ENCODE data around the gene COQ4. TPM values are rescaled to one million over a fixed set of nuclear protein-coding genes. Genes with fewer than 3 reads are reported as not detected.

COQ4 gene
- total RNA-seq, 2 experiments from 2014 or later: 31.9 to 33.5 TPM

DNA sequence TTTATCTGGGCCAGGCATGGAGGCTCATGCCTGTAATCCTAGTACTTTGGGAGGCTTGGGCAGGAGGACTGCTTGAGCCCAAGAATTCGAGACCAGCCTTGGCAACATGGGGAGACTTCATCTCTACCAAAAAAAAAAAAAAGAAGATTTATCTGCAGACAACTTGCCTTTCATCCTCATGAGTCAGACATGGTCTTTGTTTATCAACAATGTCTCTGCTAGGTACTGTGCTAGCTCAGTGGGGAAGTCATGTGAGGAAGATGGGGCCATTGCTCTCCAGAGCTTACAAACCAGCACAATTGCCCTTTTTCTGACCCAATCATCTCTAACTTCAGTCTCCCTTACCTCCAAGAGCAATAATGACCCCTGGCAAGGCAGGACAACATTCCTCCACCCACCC, 50.1 kb downstream of the COQ4 start:
- ATAC-seq (no peak), DNase-seq (no peak)
- TF ChIP-seq, protein P1, sequence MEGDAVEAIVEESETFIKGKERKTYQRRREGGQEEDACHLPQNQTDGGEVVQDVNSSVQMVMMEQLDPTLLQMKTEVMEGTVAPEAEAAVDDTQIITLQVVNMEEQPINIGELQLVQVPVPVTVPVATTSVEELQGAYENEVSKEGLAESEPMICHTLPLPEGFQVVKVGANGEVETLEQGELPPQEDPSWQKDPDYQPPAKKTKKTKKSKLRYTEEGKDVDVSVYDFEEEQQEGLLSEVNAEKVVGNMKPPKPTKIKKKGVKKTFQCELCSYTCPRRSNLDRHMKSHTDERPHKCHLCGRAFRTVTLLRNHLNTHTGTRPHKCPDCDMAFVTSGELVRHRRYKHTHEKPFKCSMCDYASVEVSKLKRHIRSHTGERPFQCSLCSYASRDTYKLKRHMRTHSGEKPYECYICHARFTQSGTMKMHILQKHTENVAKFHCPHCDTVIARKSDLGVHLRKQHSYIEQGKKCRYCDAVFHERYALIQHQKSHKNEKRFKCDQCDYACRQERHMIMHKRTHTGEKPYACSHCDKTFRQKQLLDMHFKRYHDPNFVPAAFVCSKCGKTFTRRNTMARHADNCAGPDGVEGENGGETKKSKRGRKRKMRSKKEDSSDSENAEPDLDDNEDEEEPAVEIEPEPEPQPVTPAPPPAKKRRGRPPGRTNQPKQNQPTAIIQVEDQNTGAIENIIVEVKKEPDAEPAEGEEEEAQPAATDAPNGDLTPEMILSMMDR (IDR thresholded peaks at IDR 0.05): no peak
- H3K36me3 Mint-ChIP-seq (ENCODE audit: low read depth): peaks cover 11% of the 10 kb centered on the region
- H3K27ac Mint-ChIP-seq: no peak overlapping the region
- ChIA-PET CTCF (interaction anchor here (4.3 kb wide), 1 partner anchor 11 kb away, joined by 38 read pairs; no protein-coding TSS in a partner anchor), POLR2A (interaction anchor here (1.0 to 1.8 kb wide), 2 partner anchors 11 to 136 kb away, joined by 4 read pairs; no protein-coding TSS in a partner anchor)
- intact Hi-C loops (cut with micrococcal nuclease): no loop called here
- no peaks in the 10 kb centered on the region for H3K9me3 Mint-ChIP-seq
- peak overlapping the region; percentile 85 for H3K4me3 Mint-ChIP-seq
- H3K27me3 Mint-ChIP-seq: no peaks in the 10 kb centered on the region
- H3K4me1 Mint-ChIP-seq (ENCODE audit: low read depth): peaks cover 29% of the 10 kb centered on the region

DNA sequence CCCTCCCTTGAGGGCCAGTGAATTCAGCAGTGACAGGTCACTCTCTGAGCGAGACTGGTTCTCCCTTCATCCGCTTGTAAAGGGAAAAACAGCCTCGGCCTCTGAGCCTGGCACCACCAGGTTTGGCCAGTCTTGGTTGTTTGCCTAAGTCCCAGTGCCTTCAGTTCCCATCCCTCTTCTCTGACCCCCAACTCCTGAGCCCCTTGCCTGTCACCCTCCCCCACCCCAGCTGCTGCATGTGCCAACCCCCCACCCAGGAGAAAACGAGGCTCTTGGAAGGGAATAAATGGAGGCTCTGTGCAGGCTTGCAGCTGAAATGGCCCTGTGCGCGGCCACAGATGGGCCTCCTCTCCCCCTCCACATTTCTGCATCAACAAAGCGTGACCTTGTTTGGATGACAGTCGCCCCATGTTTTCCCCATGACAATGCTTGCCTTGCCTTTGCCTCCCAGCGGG, 51.6 kb downstream of the COQ4 start:
- TF ChIP-seq, protein P1 (IDR thresholded peaks at IDR 0.05): no peak
- ATAC-seq (no peak), DNase-seq (no peak)
- H3K9me3 Mint-ChIP-seq: no peaks in the 10 kb centered on the region
- H3K27me3 Mint-ChIP-seq: no peaks in the 10 kb centered on the region
- no peak overlapping the region for H3K27ac Mint-ChIP-seq
- peaks cover 29% of the 10 kb centered on the region for H3K4me1 Mint-ChIP-seq (ENCODE audit: low read depth)
- H3K36me3 Mint-ChIP-seq (ENCODE audit: low read depth): peaks cover 16% of the 10 kb centered on the region
- intact Hi-C loops (cut with micrococcal nuclease): no loop called here
- CTCF ChIA-PET: no interaction called here
- POLR2A ChIA-PET: no interaction called here
- H3K4me3 Mint-ChIP-seq: no peak overlapping the region

DNA sequence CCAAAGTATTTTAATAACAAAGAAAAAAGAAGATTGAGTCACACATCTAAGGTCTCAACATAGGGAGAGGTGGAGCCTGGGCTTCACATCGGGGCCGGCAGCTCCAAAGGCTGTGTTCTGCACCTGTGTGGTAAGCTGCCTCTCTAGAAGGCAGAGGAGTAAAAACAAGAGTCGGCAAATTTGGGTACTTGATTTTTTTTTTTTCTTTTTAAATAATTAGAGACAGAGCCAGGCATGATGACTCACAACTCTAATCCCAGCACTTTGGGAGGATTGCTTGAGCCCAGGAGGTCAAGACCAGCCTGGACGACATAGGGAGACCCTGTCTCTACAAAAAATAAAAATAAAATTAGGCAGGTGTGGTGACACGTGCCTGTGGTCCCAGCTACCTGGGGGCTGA, 53.2 kb downstream of the COQ4 start:
- Mint-ChIP-seq H3K36me3 (ENCODE audit: low read depth) (peaks cover 20% of the 10 kb centered on the region), H3K9me3 (no peaks in the 10 kb centered on the region), H3K4me1 (ENCODE audit: low read depth) (peaks cover 22% of the 10 kb centered on the region), H3K4me3 (no peak overlapping the region), H3K27ac (no peak overlapping the region), H3K27me3 (no peaks in the 10 kb centered on the region)
- intact Hi-C loops (cut with micrococcal nuclease): no loop called here
- ChIA-PET CTCF (interaction anchor here (1.2 kb wide), 1 partner anchor 14 kb away, joined by 4 read pairs; no protein-coding TSS in a partner anchor), POLR2A (interaction anchor here (0.8 to 1.2 kb wide), 2 partner anchors 9 to 26 kb away, joined by 3 read pairs; no protein-coding TSS in a partner anchor)
- no peak for ATAC-seq
- DNase-seq: no peak
- TF ChIP-seq, protein P1 (IDR thresholded peaks at IDR 0.05): no peak

DNA sequence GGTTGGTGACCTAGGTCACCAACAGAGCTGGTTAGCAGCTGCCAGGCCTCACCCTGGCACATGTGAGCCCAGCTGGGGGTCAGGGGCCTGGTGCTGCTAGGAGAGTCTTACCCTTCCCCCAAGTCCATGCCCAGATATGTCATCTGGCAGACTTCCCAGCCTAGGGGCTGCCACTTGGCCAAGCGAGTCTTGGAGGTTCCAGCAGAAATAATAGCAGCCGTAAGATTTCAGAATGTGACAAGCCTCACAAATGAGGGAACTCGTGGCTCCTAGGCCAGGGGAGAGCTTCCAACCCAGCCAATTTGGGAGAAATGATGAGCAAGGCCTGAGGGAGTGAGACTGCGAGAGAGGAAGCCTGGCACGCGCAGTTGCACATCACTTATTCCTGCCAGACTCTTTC, 59.6 kb downstream of the COQ4 start:
- no peak for ATAC-seq
- no peak overlapping the region for H3K27ac Mint-ChIP-seq
- H3K4me1 Mint-ChIP-seq (ENCODE audit: low read depth): no peaks in the 10 kb centered on the region
- intact Hi-C loops (cut with micrococcal nuclease): no loop called here
- no peak for DNase-seq
- H3K9me3 Mint-ChIP-seq: no peaks in the 10 kb centered on the region
- POLR2A ChIA-PET: interaction anchor here (1.1 kb wide), 1 partner anchor 267 kb away, joined by 3 read pairs; no protein-coding TSS in a partner anchor
- H3K27me3 Mint-ChIP-seq: no peaks in the 10 kb centered on the region
- H3K36me3 Mint-ChIP-seq (ENCODE audit: low read depth): peaks cover 20% of the 10 kb centered on the region
- CTCF ChIA-PET: no interaction called here
- TF ChIP-seq, protein P1 (IDR thresholded peaks at IDR 0.05): no peak
- no peak overlapping the region for H3K4me3 Mint-ChIP-seq

DNA sequence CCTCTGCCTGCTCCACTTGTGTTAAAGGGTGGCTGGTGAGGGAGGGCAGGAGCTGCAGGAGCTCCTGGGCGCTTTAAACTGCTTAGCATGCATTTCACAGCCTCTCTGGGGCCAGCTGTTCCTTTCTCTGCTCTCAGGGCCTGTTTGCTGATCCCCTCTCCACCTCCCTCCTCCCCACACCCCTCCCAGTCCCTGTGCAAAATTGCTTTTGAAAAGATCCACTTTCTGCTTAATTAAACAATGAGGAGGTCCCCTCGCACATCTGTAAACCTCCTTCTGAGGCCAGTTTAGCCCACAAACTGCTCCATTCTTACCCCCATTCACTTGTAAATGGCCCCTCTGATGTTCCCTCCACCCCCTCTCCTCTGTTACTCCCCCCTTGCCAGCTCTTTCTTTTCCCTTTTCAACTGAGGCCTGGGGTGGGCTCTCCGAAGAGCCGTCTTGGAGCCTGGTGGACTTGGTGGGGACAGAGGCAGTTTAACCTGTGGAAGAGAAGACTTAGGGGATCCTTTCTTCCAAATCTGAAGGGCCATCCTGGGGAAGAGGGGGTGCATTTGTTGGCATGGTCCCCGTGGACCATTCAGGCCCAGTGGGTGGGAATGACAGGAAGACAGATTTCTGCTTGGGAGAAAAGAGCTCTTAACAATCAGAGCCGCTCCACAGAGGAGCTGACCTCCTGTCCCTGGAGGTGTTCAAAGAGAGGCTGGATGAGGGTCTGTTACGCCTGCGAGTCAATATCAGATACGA, 60.5 kb downstream of the COQ4 start:
- CTCF ChIA-PET: interaction anchor here (1.2 kb wide), 1 partner anchor 12 kb away, joined by 4 read pairs; the partner anchor contains the start of gene URM1
- ATAC-seq: no peak
- no peak for DNase-seq
- no peaks in the 10 kb centered on the region for H3K9me3 Mint-ChIP-seq
- intact Hi-C loops (cut with micrococcal nuclease): no loop called here
- no peak overlapping the region for H3K4me3 Mint-ChIP-seq
- TF ChIP-seq, protein P1 (IDR thresholded peaks at IDR 0.05): no peak
- peaks cover 26% of the 10 kb centered on the region for H3K36me3 Mint-ChIP-seq (ENCODE audit: low read depth)
- H3K27me3 Mint-ChIP-seq: no peaks in the 10 kb centered on the region
- H3K27ac Mint-ChIP-seq: no peak overlapping the region
- no peaks in the 10 kb centered on the region for H3K4me1 Mint-ChIP-seq (ENCODE audit: low read depth)
- POLR2A ChIA-PET: interaction anchor here (1.5 kb wide), 1 partner anchor 11 kb away, joined by 4 read pairs; no protein-coding TSS in a partner anchor
